ENCODE data around the gene PRKCE.

DNA sequence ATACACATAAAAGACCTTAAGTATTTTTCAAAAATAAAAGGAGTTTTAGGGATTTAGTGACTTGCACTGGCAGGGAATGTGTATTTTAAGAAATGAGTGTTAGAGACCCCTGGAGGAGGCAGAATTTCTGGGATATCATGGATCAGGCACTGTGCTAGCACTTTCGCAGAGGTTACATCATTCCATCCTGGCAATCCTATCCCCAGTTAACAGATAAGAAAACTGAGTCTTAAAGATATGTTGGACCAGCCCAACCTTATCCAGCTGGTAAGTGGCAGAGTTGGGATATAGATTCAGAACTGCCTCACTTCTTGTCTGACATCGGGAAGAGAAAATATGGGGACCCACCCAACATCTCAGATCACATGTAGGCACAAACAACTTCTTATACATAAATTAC, 485.5 kb downstream of the PRKCE start:
- TF ChIP-seq, protein P1, sequence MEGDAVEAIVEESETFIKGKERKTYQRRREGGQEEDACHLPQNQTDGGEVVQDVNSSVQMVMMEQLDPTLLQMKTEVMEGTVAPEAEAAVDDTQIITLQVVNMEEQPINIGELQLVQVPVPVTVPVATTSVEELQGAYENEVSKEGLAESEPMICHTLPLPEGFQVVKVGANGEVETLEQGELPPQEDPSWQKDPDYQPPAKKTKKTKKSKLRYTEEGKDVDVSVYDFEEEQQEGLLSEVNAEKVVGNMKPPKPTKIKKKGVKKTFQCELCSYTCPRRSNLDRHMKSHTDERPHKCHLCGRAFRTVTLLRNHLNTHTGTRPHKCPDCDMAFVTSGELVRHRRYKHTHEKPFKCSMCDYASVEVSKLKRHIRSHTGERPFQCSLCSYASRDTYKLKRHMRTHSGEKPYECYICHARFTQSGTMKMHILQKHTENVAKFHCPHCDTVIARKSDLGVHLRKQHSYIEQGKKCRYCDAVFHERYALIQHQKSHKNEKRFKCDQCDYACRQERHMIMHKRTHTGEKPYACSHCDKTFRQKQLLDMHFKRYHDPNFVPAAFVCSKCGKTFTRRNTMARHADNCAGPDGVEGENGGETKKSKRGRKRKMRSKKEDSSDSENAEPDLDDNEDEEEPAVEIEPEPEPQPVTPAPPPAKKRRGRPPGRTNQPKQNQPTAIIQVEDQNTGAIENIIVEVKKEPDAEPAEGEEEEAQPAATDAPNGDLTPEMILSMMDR (conservative IDR thresholded peaks at IDR 0.05 in 1 of 2, IDR thresholded peaks at IDR 0.05 in 1 of 2; ENCODE audit: low read depth in 1 of 2, low read length in 2 of 2): no peak
- no peak for TF ChIP-seq EZH2 (IDR thresholded peaks at IDR 0.05; ENCODE audit: low read length, missing control alignments)

All from fibroblast of lung (primary cell).